HUDEP-2 (cell line): ENCODE measurements around the gene ACER3.
"Not testable (repeated sequence)": the region's sequence is repeated elsewhere in the genome, so short reads cannot be mapped to it uniquely, and the experiment has no call there.

ENCODE experiments used
- DNase-seq, 76 experiments: peaks; one replicate each; lab custom pipeline; 2025; ENCODE audit not compliant: unreplicated experiment in 76 of 76; lab: John Stamatoyannopoulos, UW

Gene ACER3

GRCh38 chr11:76862794-76863193, 2.1 kb downstream of the ACER3 start:
- DNase-seq, result not testable (repeated sequence)

GRCh38 chr11:76863196-76863777, 2.6 kb downstream of the ACER3 start:
- DNase-seq, result peak in 1 of 76 experiments; percentile 7

DNA sequence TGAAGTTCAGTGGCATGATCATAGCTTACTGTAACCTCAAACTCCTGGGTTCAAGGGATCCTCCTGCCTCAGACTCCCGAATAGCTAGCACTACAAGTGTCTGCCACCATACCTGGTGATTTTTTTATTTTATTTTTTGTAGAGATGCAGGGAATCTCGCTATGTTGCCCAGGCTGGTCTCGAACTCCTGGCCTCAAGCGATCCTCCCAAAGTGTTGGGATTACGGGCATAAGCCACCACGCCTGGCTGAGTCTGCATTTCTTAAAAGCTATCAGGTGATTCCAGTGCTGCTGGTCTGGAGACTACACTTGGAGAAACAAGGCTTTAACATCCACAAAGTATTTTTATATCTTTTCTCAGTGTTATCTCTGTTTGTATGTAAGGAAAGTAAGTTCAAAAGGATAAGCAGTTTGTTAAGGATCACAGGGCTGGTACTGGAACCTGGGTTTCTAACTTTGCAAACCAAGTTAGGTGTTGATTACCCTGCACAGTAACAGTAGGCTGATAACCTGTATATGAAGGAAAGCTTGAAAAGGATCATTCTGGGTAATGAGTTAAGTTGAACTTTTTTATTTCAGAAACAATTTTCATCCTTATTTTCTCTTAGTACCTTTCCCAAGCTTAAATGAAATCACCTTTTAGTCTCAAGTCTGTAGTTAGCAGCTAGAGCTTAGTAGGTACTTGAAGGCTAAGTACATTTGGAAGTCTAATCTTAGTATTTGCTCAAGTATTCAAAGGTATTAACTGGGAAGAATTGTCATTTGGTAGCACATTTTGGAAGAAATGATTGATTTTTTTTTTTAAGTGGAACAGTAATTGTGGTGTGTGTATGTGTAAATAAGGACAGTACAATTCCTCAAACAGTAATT, 12.5 kb downstream of the ACER3 start:
- no peak for DNase-seq

DNA sequence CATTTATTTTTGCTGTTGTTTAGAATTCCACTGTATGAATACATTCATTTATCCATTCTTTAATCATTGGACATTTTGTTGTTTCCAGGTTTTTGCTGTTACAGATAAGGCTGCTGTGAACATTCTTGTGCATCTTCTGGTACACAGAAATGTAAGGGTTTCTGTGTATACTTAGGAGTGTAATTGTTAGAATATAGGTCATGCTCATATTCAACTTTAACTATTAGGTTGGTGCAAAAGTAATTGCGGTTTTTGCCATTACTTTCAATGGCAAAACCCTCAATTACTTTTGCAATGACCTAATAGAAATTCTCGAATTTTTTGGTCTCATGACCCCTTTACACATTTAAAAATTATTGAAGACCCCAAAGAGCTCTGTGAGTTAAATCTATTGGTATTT, 17.3 kb downstream of the ACER3 start:
- no peak for DNase-seq

DNA sequence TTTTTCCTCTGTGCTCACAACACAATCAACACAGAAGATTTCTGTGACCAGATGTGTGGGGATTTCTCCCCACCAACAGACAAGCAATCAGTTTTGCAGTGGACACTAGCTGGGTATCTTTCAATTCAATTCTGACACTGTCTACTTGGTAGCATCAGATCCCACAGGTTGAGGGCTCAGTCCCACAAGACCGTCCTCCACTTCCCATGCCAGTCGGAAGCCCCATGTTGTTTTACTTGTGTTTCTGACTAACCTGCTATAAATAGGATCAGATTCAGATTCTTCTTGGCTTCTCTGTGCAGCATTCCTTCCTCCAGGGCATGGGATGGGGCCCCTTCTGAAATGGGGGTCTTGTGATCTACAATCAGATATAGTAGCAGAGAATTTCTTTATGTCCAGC, 19.6 kb downstream of the ACER3 start:
- no peak for DNase-seq

DNA sequence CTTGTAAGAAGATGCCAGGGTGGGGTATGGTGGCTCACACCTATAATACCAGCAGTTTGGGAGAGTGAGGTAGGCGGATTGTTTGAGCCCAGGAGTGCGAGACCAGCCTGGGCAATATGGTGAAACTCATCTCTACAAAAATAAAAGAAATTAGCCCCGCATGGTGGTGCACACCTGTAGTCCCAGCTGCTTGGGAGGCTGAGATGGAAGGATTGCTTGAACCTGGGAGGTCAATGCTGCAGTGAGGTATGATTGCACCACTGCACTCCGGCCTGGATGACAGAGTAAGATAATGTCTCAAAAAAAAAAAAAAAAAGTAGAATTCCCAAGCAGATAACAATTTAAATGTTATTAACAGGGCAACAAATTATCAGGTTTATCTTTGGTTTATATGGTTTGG, 20.2 kb downstream of the ACER3 start:
- DNase-seq, result no peak

GRCh38 chr11:76885390-76886097, 24.8 kb downstream of the ACER3 start:
- DNase-seq, result peak in 2 of 76 experiments; percentile 5 to 13

DNA sequence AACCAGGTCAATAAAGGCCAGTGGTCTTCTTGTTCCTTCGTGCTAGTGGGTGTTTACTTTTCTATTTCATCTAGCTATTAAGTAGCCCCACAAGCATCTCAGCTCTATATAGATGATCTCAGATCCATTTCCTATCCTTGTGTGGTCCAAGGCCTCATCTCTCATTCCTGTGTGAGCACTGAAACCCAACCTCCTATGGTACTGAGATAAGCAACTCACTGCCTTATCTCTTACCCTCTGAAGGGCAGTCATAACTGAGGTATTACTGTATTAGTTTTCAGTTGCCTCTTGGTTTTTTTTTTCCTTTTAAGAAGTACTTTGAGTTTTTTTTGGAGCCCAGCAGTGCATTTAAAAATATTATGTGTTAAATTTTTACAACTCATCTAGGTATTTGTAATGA, 28.3 kb downstream of the ACER3 start:
- DNase-seq, result peak in 26 of 76 experiments; percentile 8 to 61 (median 24)

DNA sequence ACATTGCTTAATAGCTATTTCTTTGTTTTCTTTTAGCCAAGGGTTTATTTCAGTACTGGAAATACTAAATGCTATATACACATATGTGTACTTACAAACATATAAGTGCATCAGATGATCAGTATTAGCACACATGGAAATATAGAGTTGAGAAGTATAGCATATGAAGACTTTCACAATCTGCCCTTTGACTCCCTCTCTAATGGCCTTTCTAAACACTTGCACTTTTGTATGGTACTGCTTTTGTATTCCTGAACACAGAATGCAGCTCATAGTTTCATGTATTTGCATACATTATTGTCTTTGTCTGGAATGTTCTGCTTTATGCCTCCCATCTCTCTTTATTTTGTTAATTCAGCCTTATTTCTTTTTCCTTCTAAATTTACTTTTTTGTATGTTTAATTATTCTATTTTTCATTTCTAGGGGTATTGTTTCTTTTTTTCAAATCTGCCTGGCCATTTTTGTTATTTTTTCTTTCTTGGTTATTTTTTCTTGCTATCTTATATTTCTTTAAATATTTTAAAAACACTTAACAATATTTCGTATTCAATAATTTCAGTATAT, 28.8 kb downstream of the ACER3 start:
- no peak for DNase-seq

GRCh38 chr11:76890329-76890728, 29.6 kb downstream of the ACER3 start:
- no peak for DNase-seq

GRCh38 chr11:76891285-76891684, 30.6 kb downstream of the ACER3 start:
- peak in 7 of 76 experiments; percentile 2 to 43 (median 22) for DNase-seq

DNA sequence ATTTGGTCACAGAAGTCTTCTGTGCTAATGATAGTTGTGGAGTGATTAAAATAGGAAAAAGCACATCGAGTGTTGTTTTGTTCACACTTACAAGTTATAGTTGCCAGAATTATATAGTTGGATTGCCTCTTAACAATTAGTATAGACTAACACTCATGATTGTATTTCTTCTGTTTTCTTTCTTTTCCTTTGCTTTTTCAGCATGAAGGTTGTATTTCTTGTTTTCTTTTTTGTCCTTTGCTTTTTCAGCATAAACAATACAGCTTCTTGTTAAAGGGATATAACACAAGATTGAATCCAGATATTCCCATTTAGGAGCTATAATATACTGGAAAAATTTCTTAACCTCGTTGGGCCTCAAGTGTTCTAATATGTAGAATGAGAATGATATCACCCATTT, 31.1 kb downstream of the ACER3 start:
- no peak for DNase-seq

GRCh38 chr11:76892306-76892705, 31.6 kb downstream of the ACER3 start:
- DNase-seq, result no peak

DNA sequence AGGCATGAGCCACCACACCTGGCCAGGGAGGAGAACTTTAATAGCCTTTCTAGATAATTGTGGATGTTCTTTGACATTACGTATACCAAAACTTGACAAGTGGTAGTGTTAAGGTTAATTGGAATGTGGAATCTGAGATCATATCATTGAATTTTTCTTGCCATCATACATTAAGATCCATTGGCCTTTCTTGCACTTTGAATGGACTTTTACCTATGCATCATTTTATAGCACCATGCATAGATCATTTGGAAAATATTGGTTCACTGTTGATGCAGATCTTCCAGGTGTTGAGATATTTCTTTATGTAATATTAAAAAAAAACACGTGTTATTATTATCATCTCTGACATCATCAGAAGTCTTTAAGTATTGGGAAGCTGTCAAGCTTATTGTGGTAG, 36.5 kb downstream of the ACER3 start:
- no peak for DNase-seq

DNA sequence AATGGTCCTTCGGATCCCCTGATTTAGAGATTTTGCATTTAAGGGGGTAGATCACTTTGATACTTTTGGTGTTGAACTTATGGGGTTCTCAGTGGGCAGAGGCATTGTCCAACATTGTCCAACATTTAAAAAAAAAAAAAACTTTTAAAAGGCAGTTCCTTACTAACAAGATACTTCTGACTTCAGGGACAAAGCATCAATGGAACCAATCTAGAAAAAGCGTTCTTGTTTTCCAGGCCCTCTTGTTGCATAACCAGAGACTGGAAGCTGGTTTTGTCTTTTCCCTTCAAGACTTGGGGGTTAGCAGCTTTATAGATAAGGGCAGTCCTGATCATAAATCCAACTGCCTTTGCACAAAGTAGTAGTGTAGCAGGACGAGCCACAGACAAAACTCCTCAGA, 40.4 kb downstream of the ACER3 start:
- no peak for DNase-seq

DNA sequence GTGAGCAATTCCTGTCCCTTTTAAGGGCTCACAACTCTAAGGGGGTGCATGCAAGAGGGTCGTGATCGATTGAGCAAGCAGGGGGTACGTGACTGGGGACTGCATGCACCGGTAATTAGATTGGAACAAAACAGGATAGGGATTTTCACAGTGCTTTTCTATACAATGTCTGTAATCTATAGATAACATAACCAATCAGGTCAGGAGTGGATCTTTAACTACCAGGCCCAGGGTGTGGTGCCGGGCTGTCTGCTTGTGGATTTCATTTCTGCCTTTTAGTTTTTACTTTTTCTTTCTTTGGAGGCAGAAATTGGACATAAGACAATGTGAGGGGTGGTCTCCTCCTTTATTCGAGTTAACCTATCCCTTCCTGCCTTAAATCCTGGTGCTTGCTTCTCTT, 40.9 kb downstream of the ACER3 start:
- peak in 2 of 76 experiments; percentile 3 to 12 for DNase-seq

GRCh38 chr11:76902121-76903014, 41.6 kb downstream of the ACER3 start:
- DNase-seq, result no peak

- DNase-seq, result no peak
Measured at GRCh38 chr11:76903325-76903724, 42.6 kb downstream of the ACER3 start.

DNA sequence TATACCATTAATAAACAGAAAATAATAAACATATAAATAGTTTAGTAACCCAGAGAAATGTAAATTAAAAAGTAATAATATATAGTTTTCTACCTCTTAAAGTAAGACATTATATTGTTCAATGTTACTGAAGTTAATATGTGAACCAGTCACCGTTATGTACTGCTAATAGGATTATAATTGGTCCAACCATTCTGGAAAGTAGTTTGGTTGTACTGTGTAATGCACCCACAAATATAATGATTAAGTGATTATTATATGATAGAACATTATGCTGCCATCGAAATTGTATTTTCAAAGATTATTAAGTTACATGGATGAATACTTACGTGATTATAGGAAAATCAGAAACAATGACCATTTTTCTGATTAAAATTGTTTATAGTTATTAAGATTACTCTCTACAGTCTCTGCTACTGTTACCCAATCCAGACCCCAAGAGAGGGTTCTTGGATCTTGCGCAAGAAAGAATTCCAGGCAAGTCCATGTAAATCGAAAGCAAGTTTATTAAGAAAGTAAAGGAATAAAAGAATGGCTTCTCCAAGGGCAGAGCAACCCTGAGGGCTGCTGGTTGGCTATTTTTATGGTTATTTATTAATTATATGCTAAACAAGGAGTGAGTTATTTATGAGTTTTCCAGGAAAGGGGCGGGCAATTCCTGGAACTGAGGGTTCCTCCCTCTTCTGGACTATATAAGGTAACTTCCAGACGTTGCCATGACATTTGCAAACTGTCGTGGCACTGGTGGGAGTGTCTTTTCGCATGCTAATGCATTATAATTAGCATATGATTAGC, 50.1 kb downstream of the ACER3 start:
- no peak for DNase-seq
